ENCODE data around the gene JHY. TPM values are rescaled to one million over a fixed set of nuclear protein-coding genes. Genes with fewer than 3 reads are reported as not detected.

The JHY gene
- total and polyA plus RNA-seq, 2 of the 4 experiments (the other 2 are of a cell fraction) = 0.51 to 0.54 TPM

DNA sequence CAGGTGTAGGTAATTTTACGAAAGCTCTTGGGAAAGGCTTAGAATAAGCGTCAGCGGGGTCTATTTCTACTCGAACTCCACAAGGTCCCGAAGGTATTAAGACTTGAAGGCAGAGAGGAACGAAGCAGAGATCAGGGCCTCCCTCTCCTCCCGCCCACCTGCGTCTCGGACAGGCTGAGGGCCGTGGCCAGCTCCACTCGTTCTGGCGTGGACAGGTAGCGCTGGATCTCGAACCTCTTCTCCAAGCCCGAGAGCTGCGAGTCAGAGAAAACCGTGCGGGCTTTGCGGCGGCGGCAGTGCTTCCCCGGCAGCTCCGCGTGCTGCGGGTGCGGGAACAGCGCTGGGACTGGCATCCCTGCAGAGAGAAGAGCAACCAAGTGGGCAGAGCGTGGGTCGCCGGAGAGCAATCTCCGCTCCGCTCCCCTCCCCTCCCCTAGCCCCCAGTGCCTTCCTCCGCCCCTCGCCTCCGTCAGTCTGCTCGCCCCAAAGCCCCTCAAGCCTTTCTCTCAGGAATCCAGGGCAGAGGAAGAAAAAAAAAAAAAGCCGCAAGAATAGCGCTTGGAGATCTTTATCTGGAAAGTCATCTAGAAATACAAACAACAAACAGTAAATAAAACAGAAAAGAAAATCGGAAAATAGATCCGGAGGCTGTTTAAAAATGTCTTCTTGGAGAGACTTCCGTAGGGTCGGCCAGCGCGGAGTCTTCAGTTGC is 96.7 kb downstream of the JHY start:
- no peak overlapping the region for H4K91ac ChIP-seq (ENCODE audit: insufficient read depth, low read depth, low read length)
- no peaks in the 10 kb centered on the region for H3K36me3 ChIP-seq (ENCODE audit: control insufficient read depth, insufficient read depth, low read length)
- peaks cover 82% of the 10 kb centered on the region for H3K27me3 ChIP-seq (ENCODE audit: control insufficient read depth, insufficient read depth, low read length)
- H3K4me1 ChIP-seq (ENCODE audit: control insufficient read depth, insufficient read depth, low read length) = no peaks in the 10 kb centered on the region
- BruUV-seq (replicated peaks) = no TSS peak
- no peak overlapping the region for H2BK5ac ChIP-seq (ENCODE audit: low read depth, low read length, poor library complexity, severe bottlenecking)
- DNase-seq = no peak
- ATAC-seq (ENCODE audit: low read depth) = no peak
- intact Hi-C loops (cut with micrococcal nuclease) = no loop called here
- H4K8ac ChIP-seq (ENCODE audit: low read depth in 2 of 2, low read length in 2 of 2) = no peak overlapping the region
- dilution Hi-C loops (cut with HindIII; ENCODE audit: low sequenced_read_pairs, unreplicated experiment) = no loop called here
- H4K5ac ChIP-seq (ENCODE audit: low read depth, low read length) = no peak overlapping the region
- H3K4me2 ChIP-seq (ENCODE audit: low read depth, low read length) = no peak overlapping the region
- no peaks in the 10 kb centered on the region; the same call in 1 of the 2 replicates for H3K9me1 ChIP-seq (ENCODE audit: insufficient read depth, low read length)
- H3K9me3 ChIP-seq (ENCODE audit: control insufficient read depth, insufficient read depth, low read length) = peaks cover 6% of the 10 kb centered on the region
- no peak overlapping the region for H3K4me3 ChIP-seq (ENCODE audit: insufficient read depth, low read depth, low read length)
- H3K4ac ChIP-seq (ENCODE audit: low read depth, low read length) = no peak overlapping the region
- ChIA-PET CTCF (interaction anchor here (0.6 kb wide), 1 partner anchor 1362 kb away, joined by 3 read pairs; no protein-coding TSS in a partner anchor), POLR2A (ENCODE audit: unreplicated experiment) (no interaction called here)
- no peak overlapping the region for H2BK15ac ChIP-seq (ENCODE audit: low read depth, low read length)
- no peak for TF ChIP-seq SMC3 (IDR thresholded peaks at IDR 0.05; ENCODE audit: low read depth, low read length)
- TF ChIP-seq, protein P1, sequence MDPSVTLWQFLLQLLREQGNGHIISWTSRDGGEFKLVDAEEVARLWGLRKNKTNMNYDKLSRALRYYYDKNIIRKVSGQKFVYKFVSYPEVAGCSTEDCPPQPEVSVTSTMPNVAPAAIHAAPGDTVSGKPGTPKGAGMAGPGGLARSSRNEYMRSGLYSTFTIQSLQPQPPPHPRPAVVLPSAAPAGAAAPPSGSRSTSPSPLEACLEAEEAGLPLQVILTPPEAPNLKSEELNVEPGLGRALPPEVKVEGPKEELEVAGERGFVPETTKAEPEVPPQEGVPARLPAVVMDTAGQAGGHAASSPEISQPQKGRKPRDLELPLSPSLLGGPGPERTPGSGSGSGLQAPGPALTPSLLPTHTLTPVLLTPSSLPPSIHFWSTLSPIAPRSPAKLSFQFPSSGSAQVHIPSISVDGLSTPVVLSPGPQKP (IDR thresholded peaks at IDR 0.05; ENCODE audit: borderline replicate concordance, low read depth, low read length) = no peak
- TF ChIP-seq RCOR1 (IDR thresholded peaks at IDR 0.05; ENCODE audit: insufficient replicate concordance, low read length) = no peak
- TF ChIP-seq NFE2L2 (IDR thresholded peaks at IDR 0.05; ENCODE audit: low read depth, low read length) = no peak
- TF ChIP-seq, protein P2, sequence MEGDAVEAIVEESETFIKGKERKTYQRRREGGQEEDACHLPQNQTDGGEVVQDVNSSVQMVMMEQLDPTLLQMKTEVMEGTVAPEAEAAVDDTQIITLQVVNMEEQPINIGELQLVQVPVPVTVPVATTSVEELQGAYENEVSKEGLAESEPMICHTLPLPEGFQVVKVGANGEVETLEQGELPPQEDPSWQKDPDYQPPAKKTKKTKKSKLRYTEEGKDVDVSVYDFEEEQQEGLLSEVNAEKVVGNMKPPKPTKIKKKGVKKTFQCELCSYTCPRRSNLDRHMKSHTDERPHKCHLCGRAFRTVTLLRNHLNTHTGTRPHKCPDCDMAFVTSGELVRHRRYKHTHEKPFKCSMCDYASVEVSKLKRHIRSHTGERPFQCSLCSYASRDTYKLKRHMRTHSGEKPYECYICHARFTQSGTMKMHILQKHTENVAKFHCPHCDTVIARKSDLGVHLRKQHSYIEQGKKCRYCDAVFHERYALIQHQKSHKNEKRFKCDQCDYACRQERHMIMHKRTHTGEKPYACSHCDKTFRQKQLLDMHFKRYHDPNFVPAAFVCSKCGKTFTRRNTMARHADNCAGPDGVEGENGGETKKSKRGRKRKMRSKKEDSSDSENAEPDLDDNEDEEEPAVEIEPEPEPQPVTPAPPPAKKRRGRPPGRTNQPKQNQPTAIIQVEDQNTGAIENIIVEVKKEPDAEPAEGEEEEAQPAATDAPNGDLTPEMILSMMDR (conservative IDR thresholded peaks at IDR 0.05; ENCODE audit: low read depth, low read length) = no peak
- no peak for TF ChIP-seq RAD21 (IDR thresholded peaks at IDR 0.05; ENCODE audit: low read length)
- TF ChIP-seq CEBPB (IDR thresholded peaks at IDR 0.05; ENCODE audit: low read depth, low read length) = no peak
- TF ChIP-seq, protein P3, sequence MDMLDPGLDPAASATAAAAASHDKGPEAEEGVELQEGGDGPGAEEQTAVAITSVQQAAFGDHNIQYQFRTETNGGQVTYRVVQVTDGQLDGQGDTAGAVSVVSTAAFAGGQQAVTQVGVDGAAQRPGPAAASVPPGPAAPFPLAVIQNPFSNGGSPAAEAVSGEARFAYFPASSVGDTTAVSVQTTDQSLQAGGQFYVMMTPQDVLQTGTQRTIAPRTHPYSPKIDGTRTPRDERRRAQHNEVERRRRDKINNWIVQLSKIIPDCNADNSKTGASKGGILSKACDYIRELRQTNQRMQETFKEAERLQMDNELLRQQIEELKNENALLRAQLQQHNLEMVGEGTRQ (IDR thresholded peaks at IDR 0.05; ENCODE audit: low read depth, low read length) = no peak
- TF ChIP-seq FOS (IDR thresholded peaks at IDR 0.05; ENCODE audit: low read depth, low read length) = no peak
- TF ChIP-seq MXI1 (IDR thresholded peaks at IDR 0.05; ENCODE audit: borderline replicate concordance, low read depth, low read length) = no peak
- no peak for TF ChIP-seq CHD1 (IDR thresholded peaks at IDR 0.05; ENCODE audit: low read depth, low read length)
- TF ChIP-seq RFX5 (IDR thresholded peaks at IDR 0.05; ENCODE audit: low read depth, low read length) = no peak
- no peak for TF ChIP-seq BHLHE40 (IDR thresholded peaks at IDR 0.05; ENCODE audit: low read depth, low read length)
- no peak for TF ChIP-seq MAZ (IDR thresholded peaks at IDR 0.05; ENCODE audit: borderline replicate concordance, low read depth, low read length)
- TF ChIP-seq MAFK (IDR thresholded peaks at IDR 0.05; ENCODE audit: low read depth, low read length) = no peak
- no peak for TF ChIP-seq POLR2A (IDR thresholded peaks at IDR 0.05; ENCODE audit: low read depth, low read length)
- no peak overlapping the region for H3K27ac ChIP-seq (ENCODE audit: insufficient read depth, low read length)
- H3K79me1 ChIP-seq (ENCODE audit: low read depth in 1 of 2, low read length in 2 of 2) = no peaks in the 10 kb centered on the region
- no peak overlapping the region for H2AFZ ChIP-seq (replicated peaks; ENCODE audit: low read length, poor library complexity)
- H2AK9ac ChIP-seq (replicated peaks; ENCODE audit: low read depth, low read length, poor library complexity) = no peak overlapping the region
- no peak overlapping the region for H3K23ac ChIP-seq (ENCODE audit: low read depth, low read length)
- no peaks in the 10 kb centered on the region for H4K20me1 ChIP-seq (ENCODE audit: insufficient read depth, low read length)
- in situ Hi-C loops (cut with MboI; ENCODE audit: low sequenced_read_pairs) = no loop called here
- no peak overlapping the region for H3K14ac ChIP-seq (replicated peaks; ENCODE audit: low read depth, low read length)
- no peak overlapping the region for H2AK5ac ChIP-seq (ENCODE audit: low read depth, low read length)
- H2BK20ac ChIP-seq (ENCODE audit: low read depth, low read length) = no peak overlapping the region
- no peak overlapping the region for H2BK120ac ChIP-seq (ENCODE audit: low read depth, low read length)
- no peak overlapping the region for H3K9ac ChIP-seq (ENCODE audit: low read depth, low read length)
- H3K56ac ChIP-seq (ENCODE audit: extremely low read depth, insufficient read depth, low read length) = no peak overlapping the region
- no peak overlapping the region for H3K18ac ChIP-seq (ENCODE audit: low read depth, low read length)
- WGBS, 2 experiments (ENCODE audit: extremely low coverage in 2 of 2, insufficient read length in 1 of 2) = 12% methylated on average over 7 of the region's 44 CpGs; no CpG with 5 or more reads in 1 of the 2 experiments
